Loucy (cell line): ENCODE results near the gene PEDS1.

ENCODE experiments used
- H2AFZ ChIP-seq: fragments of 200-600 bp; sonication (generic); 2 replicates; pipeline ENCODE4 v1.6.0; 2016; ENCODE audit warnings: antibody characterized with exemption, mild to moderate bottlenecking, low read length, moderate library complexity
- H3F3A ChIP-seq: fragments of 200-600 bp; 2 replicates; pipeline ENCODE4 v1.6.0; 2016; ENCODE audit warnings: antibody characterized with exemption, low read depth, mild to moderate bottlenecking
- H3K27me3 ChIP-seq: fragments of 200-600 bp; sonication (generic); 2 replicates; pipeline ENCODE4 v1.6.1; 2014; ENCODE audit warnings: low read length, mild to moderate bottlenecking; ENCODE audit not compliant: insufficient read depth, poor library complexity, severe bottlenecking
- H3K36me3 ChIP-seq: fragments of 200-600 bp; sonication (generic); 2 replicates; pipeline ENCODE4 v1.6.1; 2016; ENCODE audit warnings: low read length; ENCODE audit not compliant: insufficient read depth
- H3K4me1 ChIP-seq: fragments of 200-600 bp; sonication (generic); 2 replicates; pipeline ENCODE4 v1.5.1; 2014; ENCODE audit warnings: low read length, mild to moderate bottlenecking; ENCODE audit not compliant: insufficient read depth, poor library complexity, severe bottlenecking
- H3K4me2 ChIP-seq: fragments of 200-600 bp; sonication (generic); 2 replicates; pipeline ENCODE4 v1.6.0; 2014; ENCODE audit warnings: antibody characterized with exemption, low read length, low read depth, mild to moderate bottlenecking; ENCODE audit not compliant: poor library complexity, severe bottlenecking
- H3K4me3 ChIP-seq: fragments of 200-600 bp; sonication (generic); 2 replicates; pipeline ENCODE4 v1.5.1; 2014; ENCODE audit warnings: low read length, mild to moderate bottlenecking, mixed read lengths; ENCODE audit not compliant: poor library complexity, severe bottlenecking
- H3K79me2 ChIP-seq: fragments of 200-600 bp; sonication (generic); 2 replicates; pipeline ENCODE4 v1.6.1; 2014; ENCODE audit warnings: low read length; ENCODE audit not compliant: insufficient read depth
- H3K9ac ChIP-seq: fragments of 200-600 bp; sonication (generic); 2 replicates; pipeline ENCODE4 v1.6.0; 2014; ENCODE audit warnings: mild to moderate bottlenecking, low read depth, low read length, moderate library complexity; ENCODE audit not compliant: poor library complexity, severe bottlenecking
- H3K9me2 ChIP-seq: fragments of 200-600 bp; sonication (generic); replicated peaks from 2 replicates; pipeline ENCODE4 v1.6.1; 2016; ENCODE audit warnings: low read depth, low read length, mixed read lengths
- H3K9me3 ChIP-seq: fragments of 200-600 bp; sonication (generic); 2 replicates; pipeline ENCODE4 v1.6.1; 2014; ENCODE audit warnings: mild to moderate bottlenecking, antibody characterized with exemption, low read length, low read depth; ENCODE audit not compliant: insufficient read depth
- H4K20me1 ChIP-seq: fragments of 200-600 bp; sonication (generic); 2 replicates; pipeline ENCODE4 v1.6.0; 2014; ENCODE audit warnings: antibody characterized with exemption, low read length, mild to moderate bottlenecking; ENCODE audit not compliant: insufficient read depth, poor library complexity, severe bottlenecking
- EZH2phosphoT487 ChIP-seq: fragments of 200-600 bp; IDR thresholded peaks from 2 replicates; pipeline ENCODE4 v1.6.1; 2018; ENCODE audit warnings: antibody characterized with exemption, mild to moderate bottlenecking, moderate library complexity, borderline replicate concordance
- TF ChIP-seq, protein P1 (sequence below): fragments of 200-600 bp; sonication (generic); conservative IDR thresholded peaks from 2 replicates; pipeline ENCODE4 v1.5.1; 2014; ENCODE audit warnings: mild to moderate bottlenecking, antibody characterized with exemption, low read length

The PEDS1 gene

DNA sequence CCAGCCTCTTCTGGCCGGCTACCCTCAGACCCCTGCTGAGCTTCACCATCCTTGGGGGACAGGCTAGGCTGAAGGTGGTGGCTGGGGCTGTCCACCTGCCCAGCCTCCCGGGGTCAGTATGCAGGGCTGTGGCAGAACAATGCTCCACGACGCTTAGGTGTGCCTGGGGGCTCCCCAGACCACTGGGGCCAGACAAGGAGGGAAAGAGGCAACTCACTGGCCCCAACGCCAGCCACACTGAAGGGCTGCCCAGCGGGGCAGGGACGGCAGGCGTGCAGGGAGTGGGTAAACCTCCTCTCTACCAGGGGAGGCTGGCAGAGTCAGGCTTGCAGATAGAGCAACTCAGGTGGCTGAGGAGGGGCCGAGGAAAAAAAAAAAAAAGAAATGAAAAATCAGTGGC lies 29.0 kb downstream of the PEDS1 start:
- no peaks in the 10 kb centered on the region for H3K27me3 ChIP-seq
- peaks cover 66% of the 10 kb centered on the region; the same call in 1 of the 2 replicates for H3K36me3 ChIP-seq

DNA sequence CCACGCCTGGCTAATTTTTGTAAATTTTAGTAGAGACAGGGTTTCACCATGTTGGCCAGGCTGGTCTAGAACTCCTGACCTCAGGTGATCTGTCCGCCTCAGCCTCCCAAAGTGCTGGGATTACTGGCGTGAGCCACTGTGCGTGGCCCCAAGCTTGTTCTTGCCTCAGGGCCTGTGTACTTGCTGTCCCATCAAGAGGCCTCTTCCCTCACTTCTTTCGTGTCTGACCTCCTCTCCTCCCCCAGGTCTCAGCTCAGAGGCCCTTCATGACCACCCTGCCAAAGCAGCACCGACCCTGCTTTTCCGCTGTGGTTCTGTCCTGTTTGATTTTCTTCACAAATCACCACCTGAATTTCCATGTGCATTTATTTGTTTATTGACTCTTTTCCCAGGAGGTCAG lies 30.1 kb downstream of the PEDS1 start:
- no peaks in the 10 kb centered on the region for H3K79me2 ChIP-seq
- H4K20me1 ChIP-seq, result no peaks in the 10 kb centered on the region
- no peaks in the 10 kb centered on the region for H3K9me2 ChIP-seq
- H3K4me1 ChIP-seq, result no peaks in the 10 kb centered on the region
- H3F3A ChIP-seq, result no peaks in the 10 kb centered on the region
- H3K9ac ChIP-seq, result no peak overlapping the region
- peaks cover 55% of the 10 kb centered on the region; the same call in 1 of the 2 replicates for H3K36me3 ChIP-seq
- H3K4me2 ChIP-seq, result no peak overlapping the region
- no peaks in the 10 kb centered on the region for H3K27me3 ChIP-seq
- no peak overlapping the region for H3K4me3 ChIP-seq
- no peaks in the 10 kb centered on the region for H3K9me3 ChIP-seq
- H2AFZ ChIP-seq, result no peak overlapping the region
- no peak for TF ChIP-seq EZH2phosphoT487
- TF ChIP-seq, protein P1, sequence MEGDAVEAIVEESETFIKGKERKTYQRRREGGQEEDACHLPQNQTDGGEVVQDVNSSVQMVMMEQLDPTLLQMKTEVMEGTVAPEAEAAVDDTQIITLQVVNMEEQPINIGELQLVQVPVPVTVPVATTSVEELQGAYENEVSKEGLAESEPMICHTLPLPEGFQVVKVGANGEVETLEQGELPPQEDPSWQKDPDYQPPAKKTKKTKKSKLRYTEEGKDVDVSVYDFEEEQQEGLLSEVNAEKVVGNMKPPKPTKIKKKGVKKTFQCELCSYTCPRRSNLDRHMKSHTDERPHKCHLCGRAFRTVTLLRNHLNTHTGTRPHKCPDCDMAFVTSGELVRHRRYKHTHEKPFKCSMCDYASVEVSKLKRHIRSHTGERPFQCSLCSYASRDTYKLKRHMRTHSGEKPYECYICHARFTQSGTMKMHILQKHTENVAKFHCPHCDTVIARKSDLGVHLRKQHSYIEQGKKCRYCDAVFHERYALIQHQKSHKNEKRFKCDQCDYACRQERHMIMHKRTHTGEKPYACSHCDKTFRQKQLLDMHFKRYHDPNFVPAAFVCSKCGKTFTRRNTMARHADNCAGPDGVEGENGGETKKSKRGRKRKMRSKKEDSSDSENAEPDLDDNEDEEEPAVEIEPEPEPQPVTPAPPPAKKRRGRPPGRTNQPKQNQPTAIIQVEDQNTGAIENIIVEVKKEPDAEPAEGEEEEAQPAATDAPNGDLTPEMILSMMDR, result no peak

More for the DNA sequence above, 29.0 kb downstream of the PEDS1 start:
- H3K4me2 ChIP-seq, result no peak overlapping the region
- H3K79me2 ChIP-seq, result no peaks in the 10 kb centered on the region
- no peaks in the 10 kb centered on the region for H3K9me2 ChIP-seq
- TF ChIP-seq, protein P1, result no peak
- TF ChIP-seq EZH2phosphoT487, result no peak
- no peaks in the 10 kb centered on the region for H3F3A ChIP-seq
- H2AFZ ChIP-seq, result no peak overlapping the region
- H3K9me3 ChIP-seq, result no peaks in the 10 kb centered on the region
- H3K4me1 ChIP-seq, result no peaks in the 10 kb centered on the region
- no peak overlapping the region for H3K9ac ChIP-seq
- H4K20me1 ChIP-seq, result no peaks in the 10 kb centered on the region
- no peak overlapping the region for H3K4me3 ChIP-seq

DNA sequence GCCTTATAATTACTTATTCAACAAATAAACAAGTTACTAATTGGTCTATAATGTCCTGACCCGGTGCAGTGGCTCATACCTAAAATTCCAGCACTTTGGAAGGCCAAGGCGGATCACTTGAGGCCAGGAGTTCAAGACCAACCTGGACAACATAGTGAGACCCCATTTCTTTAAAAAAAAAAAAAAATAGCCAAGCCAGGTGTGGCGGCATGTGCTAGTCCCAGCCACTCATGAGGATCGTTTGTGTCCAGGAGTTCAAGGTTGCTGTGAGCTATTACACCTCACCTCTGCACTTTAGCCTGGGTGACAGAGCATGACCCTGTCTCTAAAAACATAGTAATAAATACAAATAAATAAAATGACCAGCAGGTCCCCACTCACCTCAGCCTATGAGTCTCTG lies 30.8 kb downstream of the PEDS1 start:
- Histone ChIP-seq H3K4me3 (no peak overlapping the region), H4K20me1 (no peaks in the 10 kb centered on the region), H3K4me1 (no peaks in the 10 kb centered on the region), H3K9ac (no peak overlapping the region), H3F3A (no peaks in the 10 kb centered on the region), H3K9me3 (no peaks in the 10 kb centered on the region), H2AFZ (no peak overlapping the region), H3K27me3 (no peaks in the 10 kb centered on the region), H3K79me2 (no peaks in the 10 kb centered on the region), H3K36me3 (peaks cover 48% of the 10 kb centered on the region; the same call in 1 of the 2 replicates), H3K9me2 (no peaks in the 10 kb centered on the region), H3K4me2 (no peak overlapping the region)
- TF ChIP-seq, protein P1, result no peak
- no peak for TF ChIP-seq EZH2phosphoT487
